Aorta (tissue), 5 donors: ENCODE data around the gene CFAP52. TPM values are rescaled to one million over a fixed set of nuclear protein-coding genes. Genes with fewer than 3 reads are reported as not detected.

ENCODE experiments used
- ATAC-seq: fragments of 200-7000 bp; cut with Tn5 transposase; one replicate; pipeline ENCODE4 v1.9.1; 2022; ENCODE audit warnings: moderate library complexity; ENCODE audit not compliant: low FRiP score
- DNase-seq, 2 donors: peaks; one replicate each; pipeline ENCODE4 v3.0.0-alpha.2; 2020
- H3K27ac ChIP-seq, 2 donors: one replicate each; pipeline ENCODE4 v1.5.1; 2013; ENCODE audit warnings: low read length in 2 of 2, mild to moderate bottlenecking in 2 of 2, moderate library complexity in 2 of 2, control low read depth in 1 of 2, inconsistent platforms in 1 of 2, low read depth in 1 of 2
- H3K27me3 ChIP-seq, 2 donors: one replicate each; pipeline ENCODE4 v1.6.1; 2013; ENCODE audit warnings: control low read depth in 1 of 2, low read length in 1 of 2, mild to moderate bottlenecking in 1 of 2, moderate library complexity in 1 of 2; ENCODE audit not compliant: insufficient read depth in 2 of 2, control insufficient read depth in 1 of 2
- H3K36me3 ChIP-seq, 2 donors: one replicate each; pipeline ENCODE4 v1.6.1; 2013; ENCODE audit warnings: control low read depth in 1 of 2, low read length in 1 of 2, mild to moderate bottlenecking in 1 of 2; ENCODE audit not compliant: insufficient read depth in 2 of 2, control insufficient read depth in 1 of 2
- H3K4me1 ChIP-seq, 2 donors: one replicate each; pipeline ENCODE4 v1.6.1; 2013; ENCODE audit warnings: low read length in 2 of 2, control low read depth in 1 of 2, mild to moderate bottlenecking in 1 of 2, moderate library complexity in 1 of 2; ENCODE audit not compliant: insufficient read depth in 2 of 2, control insufficient read depth in 1 of 2
- H3K4me3 ChIP-seq, 2 donors: one replicate each; pipeline ENCODE4 v1.5.1; 2013; ENCODE audit warnings: low read length in 2 of 2, control low read depth in 1 of 2, mild to moderate bottlenecking in 1 of 2
- H3K9me3 ChIP-seq: one replicate; pipeline ENCODE4 v1.6.1; 2013; ENCODE audit warnings: mild to moderate bottlenecking, low read length; ENCODE audit not compliant: control insufficient read depth
- WGBS, 2 donors: extraction: QIAGEN DNeasy Blood & Tissue Kit; methylation state at CpG; one replicate each; pipeline ENCODE4 v1.1.7; 2013; 5-methylcytosine and 5-hydroxymethylcytosine counted together
- intact Hi-C, 2 donors: fragments of 100-400 bp; cut with DNase I; formaldehyde crosslinking; loops; one replicate each; pipeline versions ENCODE4 v1.14.2 to v1.15.0; 2022
- long read RNA-seq, 2 donors: library from polyadenylated mRNA; unstranded; transcript quantifications; one replicate each; pipeline ENCODE4 v2.0.0, GENCODE V29; 2020 to 2021
- polyA plus RNA-seq, 2 donors: library from polyadenylated mRNA; stranded (reverse); fragments of 200-250 nt; gene quantifications; one replicate each; pipeline ENCODE4 v1.2.3, GENCODE V29; 2013
- total RNA-seq, 2 donors: library from RNA; stranded (reverse); fragmentation: NEBNext Ultra II Directional; extraction: Animal tissue kit (Norgen Biotek cat#: 25700); gene quantifications; one replicate each; pipeline ENCODE4 v1.2.1, GENCODE V29; 2021
- donor health status: healthy with polysubstance abuse.
- donor health status: Bipolar disorder and iron deficiency.
- donor health status: DM: no; HTN: no; CAD: no.
- donor health status: DM: no; HTN: no; CAD: no.
- donor health status: DM: yes; HTN: yes; CAD: no.

Gene CFAP52, protein sequence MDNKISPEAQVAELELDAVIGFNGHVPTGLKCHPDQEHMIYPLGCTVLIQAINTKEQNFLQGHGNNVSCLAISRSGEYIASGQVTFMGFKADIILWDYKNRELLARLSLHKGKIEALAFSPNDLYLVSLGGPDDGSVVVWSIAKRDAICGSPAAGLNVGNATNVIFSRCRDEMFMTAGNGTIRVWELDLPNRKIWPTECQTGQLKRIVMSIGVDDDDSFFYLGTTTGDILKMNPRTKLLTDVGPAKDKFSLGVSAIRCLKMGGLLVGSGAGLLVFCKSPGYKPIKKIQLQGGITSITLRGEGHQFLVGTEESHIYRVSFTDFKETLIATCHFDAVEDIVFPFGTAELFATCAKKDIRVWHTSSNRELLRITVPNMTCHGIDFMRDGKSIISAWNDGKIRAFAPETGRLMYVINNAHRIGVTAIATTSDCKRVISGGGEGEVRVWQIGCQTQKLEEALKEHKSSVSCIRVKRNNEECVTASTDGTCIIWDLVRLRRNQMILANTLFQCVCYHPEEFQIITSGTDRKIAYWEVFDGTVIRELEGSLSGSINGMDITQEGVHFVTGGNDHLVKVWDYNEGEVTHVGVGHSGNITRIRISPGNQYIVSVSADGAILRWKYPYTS
- total RNA-seq (under 1 TPM in 1 of 2 donors, not detected in 1; 0.39 TPM), polyA plus RNA-seq (not detected)
- long read RNA-seq, donor 1, result 0 reads
- long read RNA-seq, donor 2, result 0 reads

DNA sequence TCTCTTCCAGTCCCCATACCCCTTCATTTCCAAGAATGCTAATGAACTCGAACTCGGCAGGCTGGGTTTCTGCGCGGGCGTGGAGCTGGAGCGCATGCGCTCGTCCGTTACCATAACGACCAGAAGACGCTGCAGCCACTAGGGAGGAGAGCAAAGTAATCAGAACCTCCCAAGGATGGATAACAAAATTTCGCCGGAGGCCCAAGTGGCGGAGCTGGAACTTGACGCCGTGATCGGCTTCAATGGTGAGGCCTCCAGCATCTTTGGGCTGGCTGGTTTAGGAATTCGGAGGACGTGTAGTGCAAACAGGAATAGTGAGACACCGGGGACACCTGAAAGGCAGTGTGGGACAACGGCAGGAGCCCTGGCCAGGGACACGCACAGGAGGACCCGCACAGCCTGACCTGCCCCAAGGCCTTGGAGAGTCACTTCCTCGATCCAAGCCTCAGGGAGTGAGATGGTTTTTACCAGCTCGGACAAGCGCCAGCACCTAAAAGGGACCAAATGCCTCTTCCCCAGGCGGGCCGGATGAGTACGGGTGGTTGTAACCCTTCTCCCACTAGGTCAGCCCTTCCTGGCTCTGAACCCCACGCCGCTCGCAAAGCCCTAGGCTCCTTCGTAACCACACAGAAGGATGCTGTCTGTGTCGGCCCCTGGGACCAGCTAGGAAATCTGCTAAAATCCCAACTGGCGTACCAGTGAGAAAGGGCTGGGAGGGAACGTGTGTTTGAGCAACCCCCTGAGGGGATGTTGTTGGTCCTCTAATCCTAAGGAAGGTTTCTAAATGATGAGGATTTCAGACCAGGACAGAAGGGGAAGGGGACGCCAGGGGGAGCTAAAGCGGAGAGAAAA is at the start of gene CFAP52:
Gene CFAP52, plus strand, starts transcription at position 122 of the 852 bp plus-strand sequence. Its CDS starts 54 bp downstream, at position 176.
- Histone ChIP-seq H3K27me3 (no peaks in the 10 kb centered on the region), H3K27ac (no peak within 1 kb of the TSS), H3K36me3 (no peaks in the 10 kb centered on the region), H3K4me1 (no peaks in the 10 kb centered on the region), H3K4me3 (peak within 1 kb of the TSS; percentile 65 to 83), H3K9me3 (no peaks in the 10 kb centered on the region)
- intact Hi-C loops, result no loop called here
- ATAC-seq, result peak; percentile 94
- 1% methylated on average over 38 of the region's 38 CpGs for WGBS, 2 donors
- DNase-seq, result peak; percentile 85 to 93

DNA sequence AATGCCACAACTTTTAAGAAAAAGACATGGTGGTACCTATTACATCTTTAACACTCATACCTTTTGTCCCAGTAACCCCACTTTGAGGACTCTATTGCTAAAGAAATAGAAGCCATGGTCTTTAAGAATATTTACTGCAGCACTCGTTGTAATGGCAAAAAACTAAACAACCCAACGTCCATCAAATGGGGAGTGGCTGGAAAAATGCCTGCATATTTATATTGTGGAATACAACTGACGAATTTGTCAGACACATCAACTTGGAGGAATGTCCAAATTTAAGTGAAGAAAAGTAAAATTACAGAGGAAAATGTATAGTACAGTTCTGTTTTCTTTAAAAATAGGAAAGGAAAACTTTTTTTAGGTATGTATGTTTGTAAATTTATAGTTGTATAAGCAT is 48.7 kb upstream of the CFAP52 start:
- 64% methylated on average over 3 of the region's 3 CpGs for WGBS, 2 donors

DNA sequence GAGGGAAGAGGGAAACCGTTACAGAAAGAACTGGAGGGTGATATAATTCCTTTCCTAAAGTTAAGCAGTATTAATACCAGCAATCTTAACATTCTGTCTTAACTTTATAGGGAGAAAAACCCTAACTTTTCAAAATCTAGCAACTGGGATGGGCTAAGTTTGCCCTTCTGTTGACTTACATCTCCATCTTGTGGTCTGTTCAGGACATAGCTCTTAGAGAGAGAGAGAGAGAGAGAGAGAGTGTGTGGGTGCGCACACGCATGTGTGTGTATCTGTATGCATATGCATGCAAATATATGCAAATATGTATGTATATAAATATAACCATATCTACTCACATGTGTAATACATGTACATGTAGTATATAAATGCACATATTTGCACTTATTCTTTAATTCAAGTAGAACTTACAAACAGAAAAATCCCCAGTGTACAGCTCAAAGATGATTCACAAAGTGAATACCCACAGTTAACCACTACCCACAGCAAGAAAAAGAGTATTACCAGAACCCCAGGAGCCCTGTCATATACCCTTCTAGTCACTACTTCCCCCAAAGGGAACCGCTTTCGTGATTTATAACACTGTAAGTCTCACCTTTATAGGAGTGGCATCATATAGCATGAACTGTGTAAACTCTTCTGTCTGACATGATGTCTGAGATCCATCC is 47.3 kb upstream of the CFAP52 start:
- no peak overlapping the region for H3K27ac ChIP-seq
- H3K27me3 ChIP-seq, result no peaks in the 10 kb centered on the region
- DNase-seq (no peak), ATAC-seq (no peak)
- no peak overlapping the region for H3K4me3 ChIP-seq
- no peaks in the 10 kb centered on the region for H3K36me3 ChIP-seq
- WGBS, 2 donors, result 62 to 78% methylated on average over 4 to 5 of the region's 5 CpGs
- no peaks in the 10 kb centered on the region for H3K4me1 ChIP-seq
- intact Hi-C loops, result no loop called here
- no peaks in the 10 kb centered on the region for H3K9me3 ChIP-seq

More for the DNA sequence above, 48.7 kb upstream of the CFAP52 start:
- intact Hi-C loops, result no loop called here
- no peak for DNase-seq
- no peaks in the 10 kb centered on the region for H3K36me3 ChIP-seq
- no peaks in the 10 kb centered on the region for H3K4me1 ChIP-seq
- no peak overlapping the region for H3K4me3 ChIP-seq
- H3K9me3 ChIP-seq, result no peaks in the 10 kb centered on the region
- H3K27ac ChIP-seq, result no peak overlapping the region
- no peak for ATAC-seq
- H3K27me3 ChIP-seq, result no peaks in the 10 kb centered on the region

DNA sequence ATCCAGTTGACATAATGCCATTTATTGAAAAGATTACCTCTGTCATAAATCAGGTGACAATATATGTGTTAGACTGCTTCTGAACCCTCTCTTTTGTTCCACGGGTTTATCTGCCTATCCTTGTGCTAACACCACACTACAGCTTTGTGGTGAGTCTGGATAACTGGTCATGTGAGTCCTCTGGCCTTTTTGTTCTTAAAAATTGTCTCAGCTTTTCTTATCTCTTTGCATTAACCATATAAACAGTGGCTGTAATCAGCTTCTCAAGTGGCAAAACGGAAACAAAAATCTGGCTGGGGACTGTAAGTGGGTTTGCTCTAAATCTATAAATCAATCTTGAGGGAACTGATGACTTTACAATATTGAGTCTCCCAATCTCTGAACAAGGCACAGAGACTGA is 45.4 kb upstream of the CFAP52 start:
- DNase-seq (no peak), ATAC-seq (no peak)
- intact Hi-C loops, result no loop called here
- no peaks in the 10 kb centered on the region for H3K27me3 ChIP-seq
- H3K4me1 ChIP-seq, result no peaks in the 10 kb centered on the region
- no peak overlapping the region for H3K4me3 ChIP-seq
- no peaks in the 10 kb centered on the region for H3K9me3 ChIP-seq
- 68 to 77% methylated on average over 2 of the region's 2 CpGs for WGBS, 2 donors
- H3K27ac ChIP-seq, result no peak overlapping the region
- no peaks in the 10 kb centered on the region for H3K36me3 ChIP-seq

DNA sequence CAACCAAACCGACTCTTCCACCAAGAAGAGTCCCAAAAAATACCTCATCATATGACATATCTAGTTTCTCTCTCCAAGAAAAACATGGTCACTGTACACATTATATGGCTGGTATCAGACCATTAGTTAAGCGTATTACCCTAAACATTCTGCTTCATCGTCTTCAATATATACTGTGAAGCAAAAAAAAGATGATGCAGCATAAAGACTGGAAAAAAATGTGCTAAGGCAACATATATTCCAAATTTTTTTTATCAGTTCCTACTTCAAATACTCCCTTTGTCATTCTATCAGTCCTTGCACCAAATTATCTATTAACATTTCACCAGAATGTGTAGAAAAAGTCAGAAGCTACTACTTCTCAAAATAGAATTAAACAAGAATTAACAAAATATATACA is 43.7 kb upstream of the CFAP52 start:
- H3K4me3 ChIP-seq, result no peak overlapping the region
- ATAC-seq (no peak), DNase-seq (no peak)
- H3K27me3 ChIP-seq, result no peaks in the 10 kb centered on the region
- intact Hi-C loops, result no loop called here
- WGBS, 2 donors, result 92 to 94% methylated on average over 3 of the region's 3 CpGs
- no peaks in the 10 kb centered on the region for H3K36me3 ChIP-seq
- no peaks in the 10 kb centered on the region for H3K9me3 ChIP-seq
- H3K4me1 ChIP-seq, result no peaks in the 10 kb centered on the region
- no peak overlapping the region for H3K27ac ChIP-seq

DNA sequence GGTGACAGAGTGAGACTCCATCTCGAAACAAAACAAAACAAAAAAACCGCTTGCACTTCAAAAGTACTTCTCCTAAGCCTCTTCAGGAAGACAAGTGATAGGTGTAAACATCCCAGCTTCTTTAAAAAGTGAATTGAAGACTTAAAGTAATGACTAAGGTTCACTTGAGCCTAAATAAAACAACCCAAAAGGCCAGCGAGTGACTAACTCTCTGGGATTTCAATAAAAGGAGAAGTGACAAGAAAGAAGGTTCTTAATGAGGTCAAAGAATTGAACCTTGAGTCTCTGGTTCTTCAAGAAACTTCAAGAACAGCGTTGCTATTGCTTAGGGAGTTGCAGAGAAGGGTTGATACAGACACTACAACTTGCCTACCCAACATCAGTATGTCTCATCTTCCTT is 43.0 kb upstream of the CFAP52 start:
- ATAC-seq, result no peak
- WGBS, 2 donors, result 94 to 96% methylated on average over 4 of the region's 4 CpGs
- DNase-seq, result no peak
- no peaks in the 10 kb centered on the region for H3K4me1 ChIP-seq
- H3K4me3 ChIP-seq, result no peak overlapping the region
- no peaks in the 10 kb centered on the region for H3K9me3 ChIP-seq
- no peak overlapping the region for H3K27ac ChIP-seq
- intact Hi-C loops, result no loop called here
- no peaks in the 10 kb centered on the region for H3K36me3 ChIP-seq
- H3K27me3 ChIP-seq, result no peaks in the 10 kb centered on the region

DNA sequence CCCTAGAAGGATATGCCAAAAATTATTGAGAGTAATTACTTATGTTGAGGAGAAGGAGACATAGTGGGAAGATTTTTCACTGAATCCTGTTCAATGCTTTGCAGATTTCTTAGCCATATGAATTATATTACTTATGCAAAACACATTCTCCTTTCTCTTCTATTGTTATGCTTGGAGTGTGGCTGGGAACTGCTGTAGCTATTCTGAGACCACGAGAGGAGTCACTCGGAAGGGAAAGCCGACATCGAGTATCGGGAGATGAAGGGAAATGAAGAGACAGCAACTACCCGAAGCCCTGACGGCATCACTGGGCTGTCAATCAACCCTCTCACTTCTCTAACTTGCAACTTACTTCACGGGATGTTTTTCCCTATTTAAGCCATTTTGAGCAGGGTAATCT is 40.4 kb upstream of the CFAP52 start:
- H3K9me3 ChIP-seq, result no peaks in the 10 kb centered on the region
- H3K4me1 ChIP-seq, result no peaks in the 10 kb centered on the region
- 23 to 33% methylated on average over 8 of the region's 8 CpGs for WGBS, 2 donors
- no peak for ATAC-seq
- no peaks in the 10 kb centered on the region for H3K36me3 ChIP-seq
- no peak overlapping the region for H3K27ac ChIP-seq
- H3K27me3 ChIP-seq, result no peaks in the 10 kb centered on the region
- no peak for DNase-seq
- intact Hi-C loops, result no loop called here
- no peak overlapping the region for H3K4me3 ChIP-seq

DNA sequence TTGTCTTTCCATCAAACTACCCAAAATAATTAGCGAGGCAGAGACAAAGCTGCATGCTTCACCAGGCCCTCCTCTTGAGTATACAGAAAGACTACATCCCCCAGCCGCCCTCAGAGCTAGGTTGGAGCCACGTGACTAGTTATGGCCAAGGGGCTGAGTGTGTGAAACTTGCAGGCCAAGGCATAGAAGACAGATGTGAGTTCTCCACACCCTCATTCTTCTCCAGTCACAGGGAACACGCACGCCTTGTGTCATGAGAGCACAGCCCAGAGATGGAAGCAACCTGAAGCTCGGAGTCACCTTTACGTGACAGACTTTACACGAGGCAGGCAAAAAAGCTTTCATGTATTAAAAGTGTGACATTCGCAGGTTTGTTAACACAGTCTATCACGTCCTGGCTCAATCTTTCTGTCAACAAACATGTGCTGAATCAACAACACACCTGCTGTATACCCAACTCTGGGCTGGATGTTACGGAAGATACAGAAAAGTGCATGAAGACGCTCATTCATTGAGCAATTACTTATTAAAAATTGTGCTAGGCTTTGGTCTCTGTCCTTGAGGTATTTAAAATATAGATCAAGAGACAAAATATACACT is 39.2 kb upstream of the CFAP52 start:
- no peak overlapping the region for H3K27ac ChIP-seq
- no peaks in the 10 kb centered on the region for H3K9me3 ChIP-seq
- 95 to 97% methylated on average over 12 of the region's 12 CpGs for WGBS, 2 donors
- no peaks in the 10 kb centered on the region for H3K4me1 ChIP-seq
- no peak overlapping the region for H3K4me3 ChIP-seq
- no peaks in the 10 kb centered on the region for H3K36me3 ChIP-seq
- no peak for DNase-seq
- no peaks in the 10 kb centered on the region for H3K27me3 ChIP-seq
- intact Hi-C loops, result no loop called here
- ATAC-seq, result no peak
